B cell (primary cell): ENCODE results near the gene CRK. TPM values are rescaled to one million over a fixed set of nuclear protein-coding genes. Genes with fewer than 3 reads are reported as not detected.
A peak's percentile ranks its signal among the peaks of the same experiment; 100 is the strongest.

Source experiments
- ATAC-seq: fragments of 200-7000 bp; cut with Tn5 transposase; one replicate; pipeline ENCODE4 v1.10.0; 2021; ENCODE audit warnings: low read depth, mild to moderate bottlenecking, moderate number of reproducible peaks, moderate library complexity
- CTCF ChIA-PET: fragments of 350-600 bp; sonication (Branson Sonifier 250); formaldehyde crosslinking; loops from one replicate; lab custom pipeline; 2021; ENCODE audit warnings: antibody characterized with exemption, inconsistent platforms; lab: Charles Lee
- POLR2A ChIA-PET: fragments of 350-600 bp; sonication (Branson Sonifier 250); formaldehyde crosslinking; loops from one replicate; lab custom pipeline; 2021; ENCODE audit warnings: antibody characterized with exemption; lab: Charles Lee
- DNase-seq: peaks from one replicate; pipeline ENCODE4 v3.0.0; 2013
- H2AFZ ChIP-seq: 2 replicates; pipeline ENCODE4 v1.6.1; 2012; ENCODE audit warnings: mild to moderate bottlenecking, low read depth, low read length; ENCODE audit not compliant: insufficient read depth, poor library complexity, severe bottlenecking
- H3K27ac ChIP-seq, 2 donors: 1 replicate in 1 of 2; 2 replicates in 1 of 2; pipeline ENCODE4 v1.5.1; 2012 to 2013; ENCODE audit warnings: low read length in 2 of 2, mild to moderate bottlenecking in 2 of 2, moderate library complexity in 1 of 2
- H3K27me3 ChIP-seq, 4 experiments: fragments of 200-600 bp in 1 of 4; sonication (generic) in 1 of 4; replicated peaks in 1 of 4; 1 replicate in 2 of 4; 2 replicates in 2 of 4; pipeline versions ENCODE4 v1.6.1 to v1.7.0; 2013 to 2016; ENCODE audit warnings: low read length in 3 of 4, mild to moderate bottlenecking in 2 of 4, mixed read lengths in 1 of 4, moderate library complexity in 1 of 4; ENCODE audit not compliant: insufficient read depth in 4 of 4, control insufficient read depth in 3 of 4; ENCODE audit errors: control extremely low read depth in 1 of 4
- H3K36me3 ChIP-seq, 2 experiments: replicated peaks in 1 of 2; 1 replicate in 1 of 2; 2 replicates in 1 of 2; pipeline versions ENCODE4 v1.6.1 to v1.7.1; 2013; ENCODE audit warnings: low read length in 1 of 2; ENCODE audit not compliant: insufficient read depth in 2 of 2, control insufficient read depth in 1 of 2; ENCODE audit errors: control extremely low read depth in 1 of 2, extremely low read depth in 1 of 2
- H3K4me1 ChIP-seq, 2 donors: fragments of 200-600 bp in 1 of 2; sonication (generic) in 1 of 2; 1 replicate in 1 of 2; 2 replicates in 1 of 2; pipeline versions ENCODE4 v1.5.1 to v1.6.1; 2013 to 2017; ENCODE audit warnings: low read length in 2 of 2; ENCODE audit not compliant: control insufficient read depth in 2 of 2, insufficient read depth in 2 of 2
- H3K4me2 ChIP-seq: replicated peaks from 2 replicates; pipeline ENCODE3; 2012; ENCODE audit warnings: mild to moderate bottlenecking, low read depth, low read length; ENCODE audit not compliant: poor library complexity, severe bottlenecking
- H3K4me3 ChIP-seq, 5 experiments: fragments of 200-600 bp in 1 of 5; sonication (generic) in 1 of 5; 1 replicate in 3 of 5; 2 replicates in 2 of 5; pipeline versions ENCODE4 v1.5.1 to v1.7.0; 2011 to 2016; ENCODE audit warnings: low read length in 4 of 5, mild to moderate bottlenecking in 4 of 5, low read depth in 2 of 5, control low read depth in 1 of 5, moderate library complexity in 1 of 5; ENCODE audit not compliant: insufficient read depth in 1 of 5; ENCODE audit errors: control extremely low read depth in 1 of 5, extremely low read depth in 1 of 5
- H3K79me2 ChIP-seq: fragments of 200-600 bp; sonication (generic); one replicate; pipeline ENCODE4 v1.6.0; 2016; ENCODE audit warnings: low read length; ENCODE audit not compliant: control insufficient read depth, insufficient read depth
- H3K9ac ChIP-seq: fragments of 200-600 bp; sonication (generic); 2 replicates; pipeline ENCODE4 v1.6.1; 2017; ENCODE audit warnings: mild to moderate bottlenecking, low read length, moderate library complexity
- H3K9me3 ChIP-seq, 3 donors: one replicate each; pipeline versions ENCODE4 v1.6.1 to v1.7.1; 2013; ENCODE audit warnings: low read length in 2 of 3; ENCODE audit not compliant: control insufficient read depth in 2 of 3, insufficient read depth in 1 of 3; ENCODE audit errors: control extremely low read depth in 1 of 3
- H4K20me1 ChIP-seq: 2 replicates; pipeline ENCODE4 v1.6.0; 2012; ENCODE audit warnings: mild to moderate bottlenecking, low read length; ENCODE audit not compliant: insufficient read depth, control insufficient read depth, poor library complexity, severe bottlenecking
- H3K27ac Mint-ChIP-seq: one replicate; pipeline ENCODE4 v1.8.0; 2021; ENCODE audit warnings: mixed read lengths
- H3K27me3 Mint-ChIP-seq: one replicate; pipeline ENCODE4 v1.8.0; 2021; ENCODE audit warnings: mixed read lengths
- H3K4me1 Mint-ChIP-seq: one replicate; pipeline ENCODE4 v1.8.0; 2021; ENCODE audit warnings: mixed read lengths
- H3K4me3 Mint-ChIP-seq: one replicate; pipeline ENCODE4 v1.8.0; 2021; ENCODE audit warnings: mixed read lengths
- H3K9me3 Mint-ChIP-seq: one replicate; pipeline ENCODE4 v1.8.0; 2022; ENCODE audit warnings: mixed read lengths; ENCODE audit not compliant: insufficient read depth
- CTCF ChIP-seq: fragments of 200-600 bp; IDR thresholded peaks from one replicate; pipeline ENCODE4 v1.8.0; 2022; ENCODE audit warnings: antibody characterized with exemption, mild to moderate bottlenecking
- EZH2 ChIP-seq: IDR thresholded peaks from 2 replicates; pipeline ENCODE4 v1.6.1; 2012; ENCODE audit warnings: borderline replicate concordance, low read depth, mild to moderate bottlenecking, moderate library complexity, low read length; ENCODE audit not compliant: insufficient read depth, poor library complexity, severe bottlenecking
- WGBS: methylation state at CpG from one replicate; pipeline ENCODE4 v1.1.5; 2013; ENCODE audit warnings: missing lambda C conversion rate; ENCODE audit not compliant: insufficient coverage; 5-methylcytosine and 5-hydroxymethylcytosine counted together
- intact Hi-C: fragments of 100-400 bp; cut with micrococcal nuclease; formaldehyde crosslinking; loops from one replicate; pipeline ENCODE4 v1.10.0; 2022
- polyA plus RNA-seq: library from polyadenylated mRNA; depleted of rRNA; stranded (reverse); fragments of >200 nt; gene quantifications from 2 replicates; pipeline ENCODE4 v1.2.3, GENCODE V29; 2012
- total RNA-seq, 2 donors: library from RNA; stranded (reverse); fragments of 120-200 nt in 1 of 2; gene quantifications; 1 replicate in 1 of 2; 2 replicates in 1 of 2; pipeline versions ENCODE4 v1.2.3 to v1.2.4, GENCODE V29; 2013 to 2022

CRK gene
- total and polyA plus RNA-seq, 2 donors (not counting 1 experiment from before 2014, with no cell fraction given): 8.2 to 36.4 TPM

- intact Hi-C loops: no loop called here
- peaks cover 34% of the 10 kb centered on the region for H4K20me1 ChIP-seq
- no peaks in the 10 kb centered on the region for H3K79me2 ChIP-seq
- H2AFZ ChIP-seq: no peak overlapping the region
- H3K36me3 ChIP-seq: peaks cover 0 to 18% of the 10 kb centered on the region in 2 experiments
- H3K4me2 ChIP-seq: no peak overlapping the region
- ChIA-PET CTCF (interaction anchor here (0.8 to 3.1 kb wide), 3 partner anchors 10 to 99 kb away, joined by 3 to 13 read pairs (median 3); partner anchors contain the start of gene INPP5K), POLR2A (interaction anchor here (1.8 kb wide), 1 partner anchor 10 kb away, joined by 12 read pairs; no protein-coding TSS in a partner anchor)
- 87% methylated on average over 7 of the region's 8 CpGs for WGBS
- no peak overlapping the region for H3K9ac ChIP-seq
- H3K27me3 ChIP-seq: peaks cover 0 to 2% (median 0%) of the 10 kb centered on the region in 4 experiments
- no peaks in the 10 kb centered on the region for H3K9me3 Mint-ChIP-seq
- no peak overlapping the region for H3K4me3 Mint-ChIP-seq
- no peak for ATAC-seq
- no peak overlapping the region for H3K27ac ChIP-seq
- peaks cover 27% of the 10 kb centered on the region for H3K4me1 Mint-ChIP-seq
- H3K4me3 ChIP-seq: no peak overlapping the region
- TF ChIP-seq CTCF (no peak), EZH2 (no peak)
- peaks cover 0 to 8% (median 0%) of the 10 kb centered on the region in 3 donors for H3K9me3 ChIP-seq
- H3K4me1 ChIP-seq: peaks cover 20 to 37% of the 10 kb centered on the region in 2 donors
- H3K27ac Mint-ChIP-seq: no peak overlapping the region
- H3K27me3 Mint-ChIP-seq: peaks cover 4% of the 10 kb centered on the region
- peak; percentile 32 for DNase-seq
Observed at GRCh38 chr17:1464186-1464585, 8.2 kb upstream of the CRK start.
